Myocyte (in vitro differentiated cells): ENCODE results near the gene HOXD11. TPM values are rescaled to one million over a fixed set of nuclear protein-coding genes. Genes with fewer than 3 reads are reported as not detected.

Source experiments
- DNase-seq: peaks from one replicate; pipeline ENCODE4 v3.0.0-alpha.2; 2012; ENCODE audit warnings: low read depth
- polyA plus RNA-seq: library from polyadenylated mRNA; unstranded; fragments of >200 nt; gene quantifications from one replicate; pipeline ENCODE4 v1.2.1, GENCODE V29; 2012; ENCODE audit warnings: missing spikeins
- total RNA-seq: library from RNA; depleted of rRNA; stranded (reverse); fragments of >200 nt; gene quantifications from 2 replicates; pipeline ENCODE4 v1.2.3, GENCODE V29; 2014

The HOXD11 gene
- total RNA-seq, result not detected in 2 replicates
- polyA plus RNA-seq, result not detected

DNA sequence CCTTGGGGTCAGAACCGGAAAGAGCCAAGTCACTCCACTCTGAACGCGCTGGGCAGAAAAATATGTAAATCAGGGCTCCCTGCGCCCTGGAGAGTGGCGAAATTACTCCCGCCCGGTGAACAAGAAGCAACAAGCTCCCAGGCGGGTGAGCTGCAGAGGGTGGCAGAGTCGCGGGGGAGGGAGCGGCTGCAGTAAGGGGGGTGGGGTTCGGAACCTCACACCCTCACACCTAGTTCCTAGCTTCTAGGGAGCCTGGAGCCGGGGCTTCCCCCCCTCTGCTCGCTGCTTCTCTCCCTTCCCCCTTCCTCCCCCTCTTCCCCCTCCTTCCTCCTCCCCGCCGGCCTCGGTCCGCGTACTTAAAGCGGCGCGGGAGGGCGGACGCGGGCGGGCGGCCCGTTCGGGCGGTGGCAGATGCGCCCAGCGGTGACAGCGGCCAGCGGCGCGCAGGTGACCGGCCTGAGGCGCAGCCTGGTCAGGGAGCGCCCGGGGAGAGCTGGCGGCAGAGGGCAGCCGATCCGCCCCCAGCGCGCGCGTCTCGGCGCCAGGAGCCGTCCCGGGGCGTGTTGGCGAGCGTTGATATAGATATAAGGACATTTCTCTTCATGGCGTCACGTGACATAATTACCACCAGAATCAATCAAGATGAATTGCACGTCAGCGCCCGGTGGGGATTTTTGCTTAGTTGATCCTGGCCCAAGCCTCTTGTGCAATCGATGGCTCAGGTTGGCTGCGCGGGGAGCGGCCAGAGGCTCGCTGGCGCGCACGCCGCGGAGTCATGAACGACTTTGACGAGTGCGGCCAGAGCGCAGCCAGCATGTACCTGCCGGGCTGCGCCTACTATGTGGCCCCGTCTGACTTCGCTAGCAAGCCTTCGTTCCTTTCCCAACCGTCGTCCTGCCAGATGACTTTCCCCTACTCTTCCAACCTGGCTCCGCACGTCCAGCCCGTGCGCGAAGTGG lies at the start of gene HOXD11:
Gene HOXD11 (plus strand): TSS at position 700 of the 959 bp plus-strand sequence. CDS start 76 bp downstream, at position 776.
- DNase-seq, result no peak

DNA sequence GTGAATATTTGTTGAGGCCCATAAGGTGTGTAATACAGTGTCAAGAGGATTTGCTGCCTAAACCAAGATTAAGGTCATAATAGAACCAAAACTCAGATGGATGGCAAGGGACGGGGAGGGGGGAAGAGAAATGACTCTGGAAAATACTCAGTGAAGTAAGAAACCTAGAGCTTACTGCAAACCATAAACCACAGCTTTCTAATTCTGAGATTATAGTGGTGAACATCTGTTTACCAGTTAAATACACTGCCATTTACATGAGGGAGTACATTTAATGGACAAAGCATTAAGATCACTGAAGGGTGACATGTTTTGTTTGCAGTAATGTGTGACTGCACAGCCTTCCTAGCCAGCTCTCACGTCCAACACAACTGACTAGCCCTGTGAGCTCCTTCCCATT lies 43.1 kb upstream of the HOXD11 start:
- no peak for DNase-seq

DNA sequence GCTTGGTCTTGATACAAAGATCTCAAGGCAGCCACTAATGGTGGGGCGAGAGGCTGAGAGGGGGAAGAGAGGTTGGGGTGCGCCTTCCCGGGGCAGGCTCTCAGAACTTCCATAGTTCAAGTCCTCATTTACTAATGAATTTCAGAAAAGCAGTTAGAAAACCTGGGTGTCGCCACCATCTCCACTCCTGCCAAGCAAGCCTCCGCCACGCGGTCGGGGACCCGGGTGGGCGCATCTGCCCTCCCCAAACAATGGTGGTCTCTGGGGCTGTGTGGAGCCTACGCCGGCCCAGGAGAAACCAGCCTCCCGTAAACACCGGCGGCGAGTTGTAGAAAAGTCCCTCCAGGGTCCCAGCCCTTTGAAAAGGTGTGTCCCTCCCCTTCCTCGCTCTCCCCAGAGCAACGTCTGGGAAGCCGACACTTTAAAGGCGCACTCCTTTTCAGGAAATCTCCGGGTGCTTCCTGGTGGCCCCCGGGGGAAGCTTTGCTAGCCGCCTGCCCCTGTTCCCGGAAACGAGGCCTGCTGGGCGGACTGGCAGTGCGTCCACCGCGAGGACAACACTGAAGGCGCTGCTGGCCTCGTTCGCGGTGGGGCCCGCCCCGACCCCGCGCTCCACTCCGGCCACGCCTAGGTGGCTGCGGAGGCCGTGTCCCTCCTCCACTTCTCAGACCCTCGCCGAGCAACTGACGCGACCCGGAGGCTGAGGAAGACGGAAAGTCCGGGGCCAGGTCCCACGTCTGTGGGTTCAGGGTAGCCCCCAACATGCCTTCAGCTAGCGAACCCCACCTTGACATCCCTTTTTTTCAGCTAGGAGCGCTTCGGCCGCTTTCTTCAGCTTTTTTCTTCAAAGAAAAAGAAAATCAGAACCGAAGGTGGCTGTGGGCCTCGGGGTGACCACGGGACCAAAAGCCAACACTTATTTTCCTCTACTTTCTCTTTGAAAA lies 40.2 kb upstream of the HOXD11 start:
- no peak for DNase-seq

DNA sequence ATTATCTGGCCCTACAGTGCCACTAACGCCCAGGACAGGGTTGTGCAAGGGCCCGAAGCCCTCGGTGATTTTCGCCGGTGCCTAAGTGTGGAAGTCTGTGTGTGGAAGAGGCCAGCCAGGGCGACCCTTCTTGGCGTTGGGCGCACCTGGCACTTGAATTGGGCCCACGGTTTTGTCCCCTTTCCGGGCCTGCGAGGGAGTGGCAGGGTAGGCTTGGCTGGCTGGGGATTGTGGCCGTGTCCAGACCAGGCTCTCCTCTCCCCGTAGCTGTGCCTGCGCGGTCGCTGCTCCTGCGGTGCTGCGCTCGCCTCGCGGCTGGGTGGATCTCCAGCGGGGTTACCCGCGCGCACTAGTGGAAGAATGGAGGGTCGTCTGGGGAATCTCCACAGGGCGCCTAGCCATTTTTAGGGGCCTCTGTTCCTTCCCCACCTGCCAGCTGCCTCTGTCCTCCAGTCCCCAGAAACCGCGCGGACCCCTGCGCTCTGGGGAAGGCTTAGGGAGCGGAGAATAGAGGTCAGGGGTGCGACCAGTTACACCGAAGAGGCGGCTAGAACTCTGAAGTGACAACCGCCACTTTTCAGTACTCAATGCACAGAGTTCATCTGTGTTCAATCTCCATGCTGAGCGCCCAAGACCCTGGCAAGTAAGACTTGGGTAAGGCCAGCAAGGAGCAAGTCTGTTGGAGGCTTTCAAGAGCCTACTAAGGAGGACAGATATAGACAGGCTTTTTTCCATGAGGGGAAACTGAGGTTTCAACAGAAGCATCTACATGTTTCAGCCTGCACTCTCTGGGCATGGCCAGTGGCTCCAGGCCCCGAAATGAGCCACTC lies 39.3 kb upstream of the HOXD11 start:
- no peak for DNase-seq

DNA sequence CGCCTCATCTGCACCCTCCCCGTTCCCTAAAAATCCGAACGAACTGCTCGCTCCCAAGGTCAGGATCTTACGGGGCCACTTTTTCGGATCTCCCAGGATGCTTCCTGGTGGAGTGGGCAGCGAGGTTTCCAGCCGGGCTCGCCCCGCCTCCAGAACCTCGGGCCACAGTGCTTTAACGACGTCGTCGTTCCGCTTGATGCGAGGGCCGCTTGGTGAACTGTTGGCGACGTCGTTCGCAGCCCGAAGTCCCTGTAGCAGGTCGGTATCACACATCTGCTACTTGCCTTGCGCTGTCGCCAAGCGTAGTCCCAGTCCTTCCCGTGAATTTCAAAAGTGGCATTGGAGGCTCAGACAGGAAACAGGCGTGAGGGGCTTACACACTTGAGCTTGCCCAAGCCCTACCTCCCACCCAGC lies 38.7 kb upstream of the HOXD11 start:
- no peak for DNase-seq

DNA sequence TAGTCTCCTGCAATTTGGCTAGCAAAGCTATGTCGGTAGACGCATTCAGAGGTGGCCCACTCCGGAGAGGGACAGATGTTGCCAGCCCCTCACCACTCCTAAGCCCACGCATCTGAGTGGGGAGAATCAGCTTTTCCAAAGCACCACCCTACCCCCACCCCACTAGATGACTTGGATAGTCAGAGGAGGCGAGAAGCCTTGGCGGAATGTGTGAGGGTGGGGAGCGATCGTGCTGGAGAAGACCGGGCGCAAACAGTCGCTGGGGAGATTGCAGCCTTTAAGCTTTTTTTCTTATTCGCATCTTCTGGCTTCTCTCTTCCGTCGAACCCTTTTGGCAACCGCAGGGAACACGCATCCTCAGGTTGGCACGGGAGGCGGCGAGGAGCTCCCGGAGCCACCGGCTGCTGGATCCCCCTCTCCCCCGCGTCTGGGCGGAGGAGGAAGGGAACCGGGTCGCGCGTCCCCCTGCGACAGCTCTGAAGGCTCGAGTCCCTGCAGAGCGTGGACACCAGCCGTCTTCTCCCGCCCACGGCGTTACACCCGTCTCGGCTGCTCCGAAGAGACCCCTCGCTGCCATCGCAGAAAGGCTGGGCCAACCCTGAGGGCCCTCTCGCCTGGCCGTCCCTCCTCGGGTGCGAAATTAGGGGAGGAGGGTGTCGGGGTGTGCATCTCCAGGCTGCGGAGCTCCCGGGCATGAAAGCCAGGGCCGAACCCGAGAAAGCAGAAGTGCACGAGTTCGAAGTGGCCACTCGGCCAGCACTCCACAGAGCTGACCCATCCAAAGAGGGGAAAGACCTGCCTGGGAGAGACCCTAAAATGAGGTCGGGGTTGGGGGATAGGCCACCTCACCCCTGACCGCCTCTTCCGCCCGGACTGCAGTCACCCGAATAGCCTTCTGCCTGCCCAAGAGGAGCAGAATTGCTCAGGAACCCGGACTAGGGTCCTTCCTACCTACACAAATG lies 35.5 kb upstream of the HOXD11 start:
- DNase-seq, result no peak

DNA sequence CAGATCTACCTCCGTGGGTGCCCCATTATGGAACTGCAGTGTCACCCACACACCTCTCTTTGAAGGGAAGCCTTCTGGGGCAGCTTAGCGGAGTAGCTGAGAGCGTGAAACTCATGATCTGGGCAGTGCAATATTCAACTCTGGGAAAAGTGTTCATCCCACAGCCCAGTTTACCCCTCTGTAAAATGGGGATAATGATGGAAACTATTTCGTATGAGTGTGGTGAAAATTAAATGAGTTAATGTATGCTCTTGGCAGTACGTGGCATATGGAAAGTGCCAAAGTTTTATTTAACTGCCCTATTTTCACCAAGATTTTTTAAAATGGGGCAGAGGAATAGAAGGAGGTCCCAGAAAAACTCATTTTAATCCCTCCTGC lies 34.8 kb upstream of the HOXD11 start:
- DNase-seq, result no peak

DNA sequence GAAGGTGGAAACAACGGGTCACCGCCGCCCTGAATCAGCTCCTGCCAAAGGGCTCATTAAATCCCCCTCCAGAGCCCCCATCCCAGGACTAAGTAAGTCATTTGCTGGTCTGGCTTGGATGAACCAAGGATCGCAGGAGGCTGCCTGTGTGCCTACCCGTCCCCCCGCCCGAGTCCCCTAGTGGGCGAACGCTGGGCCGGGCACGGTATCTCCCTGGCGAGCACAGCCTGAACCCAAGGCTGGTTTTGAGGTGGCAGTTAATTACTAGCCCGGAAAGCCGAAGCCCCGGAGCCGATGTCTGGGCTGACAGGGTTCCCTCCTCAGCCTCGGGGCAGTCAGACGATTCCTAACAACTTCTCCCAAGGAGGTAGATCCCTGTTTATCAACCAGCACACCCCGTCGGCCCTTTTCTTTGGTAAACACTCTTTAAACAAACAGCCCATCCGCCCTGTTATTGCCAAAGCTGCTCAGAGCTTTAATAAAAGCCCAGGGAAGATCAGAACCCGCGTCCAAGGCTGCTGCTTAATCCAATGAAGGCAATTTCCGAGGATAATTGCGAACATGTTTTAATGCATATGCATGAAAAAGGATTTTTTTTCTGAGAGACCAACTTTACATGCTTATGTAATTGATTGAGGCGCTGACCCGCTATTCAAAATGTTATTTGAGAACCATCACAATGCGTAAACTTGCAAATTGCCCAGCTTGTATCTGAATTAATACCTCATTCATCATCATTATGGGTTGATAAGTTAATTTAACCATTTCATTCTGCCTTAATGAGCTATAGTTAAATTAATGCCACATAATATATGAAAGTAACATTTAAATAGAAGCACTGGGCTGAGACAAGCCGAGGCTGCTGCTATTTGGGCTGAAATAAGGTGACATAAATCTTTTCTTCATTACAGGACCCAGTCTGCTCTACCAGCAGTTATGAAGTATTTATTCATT lies 33.9 kb upstream of the HOXD11 start:
- DNase-seq, result no peak

DNA sequence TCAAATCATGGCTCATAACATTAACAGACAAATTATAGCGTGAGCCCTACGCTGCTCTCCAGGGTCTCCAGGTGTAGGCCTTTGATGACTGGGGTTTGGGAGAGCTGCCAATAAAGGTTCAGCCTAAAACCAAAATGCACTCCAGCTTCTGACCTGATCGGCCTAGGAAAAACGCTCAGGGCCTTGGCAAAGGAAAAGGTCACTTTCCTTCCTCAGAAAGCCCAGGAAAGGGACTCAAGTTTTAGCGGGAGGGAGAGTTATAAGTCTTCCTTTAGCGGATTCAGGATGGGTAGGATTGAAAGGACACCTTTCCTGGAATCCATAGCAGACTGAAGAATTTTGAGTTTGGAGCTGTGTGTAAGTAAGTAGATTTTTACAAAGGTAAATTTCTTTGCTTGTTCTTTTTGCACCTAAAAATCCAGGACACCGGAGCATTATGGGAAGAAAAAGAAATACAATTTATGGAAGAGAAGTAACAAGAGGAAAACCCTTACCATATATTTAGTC lies 32.1 kb upstream of the HOXD11 start:
- no peak for DNase-seq

DNA sequence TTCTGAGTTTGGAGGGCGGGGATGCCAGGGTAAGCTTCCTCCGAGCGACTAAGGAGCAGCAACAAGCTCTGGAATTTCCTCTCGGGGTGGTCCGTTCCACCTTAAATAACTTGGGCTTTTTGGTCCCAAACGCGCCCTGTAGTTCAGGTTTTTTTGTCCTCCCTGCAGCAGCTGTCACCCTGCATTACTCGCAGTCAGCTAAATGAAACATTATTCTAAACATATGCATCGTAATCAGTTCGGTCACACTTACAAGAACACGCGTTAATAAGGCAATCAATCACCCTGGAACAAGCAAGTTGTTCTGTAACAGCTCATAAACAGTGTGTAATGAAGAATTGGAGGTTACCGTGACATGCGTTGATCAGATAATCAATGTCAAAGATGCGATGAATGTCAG lies 31.6 kb upstream of the HOXD11 start:
- no peak for DNase-seq

DNA sequence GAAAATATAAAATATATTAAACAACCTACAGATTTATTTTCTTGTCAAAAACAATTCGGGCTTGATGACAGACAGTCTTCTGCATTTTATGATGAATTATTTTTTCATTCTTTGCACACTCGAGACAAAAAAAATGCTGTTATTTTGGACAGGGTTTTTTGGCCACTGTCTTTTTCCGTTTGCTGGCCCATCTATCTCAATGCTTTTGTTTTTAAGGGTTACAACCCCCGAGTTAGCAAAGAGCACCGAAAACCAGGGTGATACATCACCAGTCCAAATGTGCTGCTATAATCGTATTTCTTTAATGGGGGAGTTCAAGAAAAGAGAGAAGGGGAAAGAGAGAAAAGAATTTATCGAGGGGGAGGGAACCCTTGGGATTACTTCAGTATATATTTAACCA lies 31.0 kb upstream of the HOXD11 start:
- no peak for DNase-seq

DNA sequence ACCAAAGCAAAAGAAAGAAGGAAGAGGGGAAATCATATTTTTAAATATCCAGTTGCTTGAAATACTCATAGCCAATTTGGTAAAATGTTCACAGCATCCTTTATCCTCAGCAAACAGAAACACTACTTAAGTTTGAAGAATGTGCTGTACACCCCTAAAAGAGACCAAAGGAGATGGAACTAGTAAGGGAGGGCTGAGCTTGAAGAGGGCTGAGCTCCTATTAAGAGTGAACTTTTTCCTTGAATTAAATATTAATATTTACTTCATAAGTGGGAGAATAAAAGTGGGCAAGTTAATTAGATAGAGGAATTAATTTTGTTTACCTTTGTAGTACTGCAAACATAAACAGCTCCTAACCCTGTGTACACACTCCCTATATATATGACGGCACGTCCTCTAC lies 30.3 kb upstream of the HOXD11 start:
- DNase-seq, result no peak

DNA sequence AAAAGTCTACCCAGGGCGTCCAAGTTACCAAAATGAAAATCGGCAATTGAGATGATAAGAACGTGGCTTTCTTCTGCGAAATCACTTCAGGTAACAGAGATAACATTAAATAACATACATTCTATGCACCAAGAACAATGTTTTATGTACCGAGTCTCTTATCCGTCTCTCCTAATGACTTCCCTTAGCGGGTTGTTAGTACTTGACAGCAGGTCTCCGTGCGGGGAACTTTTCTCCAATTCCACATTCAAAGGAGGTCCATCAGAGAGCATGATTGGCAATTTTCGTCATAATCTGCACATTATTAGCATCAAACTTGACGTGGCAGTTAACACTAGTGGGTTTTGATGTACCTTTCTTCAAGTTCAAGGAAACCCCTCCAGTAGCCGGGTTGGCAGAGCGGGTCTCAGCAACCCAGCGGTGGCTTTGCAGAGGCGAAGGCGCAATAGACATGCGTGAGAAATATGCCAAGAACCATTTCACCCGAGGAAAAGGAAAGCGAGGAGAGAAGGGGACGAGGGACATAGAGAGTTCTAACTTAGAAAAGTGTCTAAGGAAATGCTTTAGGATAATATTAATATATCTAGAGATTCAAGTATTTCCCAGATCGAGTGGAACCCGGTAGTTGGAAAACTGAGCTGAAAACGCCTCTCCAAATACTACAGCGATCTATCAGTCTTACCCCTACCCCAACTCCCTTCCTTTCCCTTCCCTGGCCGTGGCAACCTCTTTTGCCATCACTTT lies 28.4 kb upstream of the HOXD11 start:
- no peak for DNase-seq

DNA sequence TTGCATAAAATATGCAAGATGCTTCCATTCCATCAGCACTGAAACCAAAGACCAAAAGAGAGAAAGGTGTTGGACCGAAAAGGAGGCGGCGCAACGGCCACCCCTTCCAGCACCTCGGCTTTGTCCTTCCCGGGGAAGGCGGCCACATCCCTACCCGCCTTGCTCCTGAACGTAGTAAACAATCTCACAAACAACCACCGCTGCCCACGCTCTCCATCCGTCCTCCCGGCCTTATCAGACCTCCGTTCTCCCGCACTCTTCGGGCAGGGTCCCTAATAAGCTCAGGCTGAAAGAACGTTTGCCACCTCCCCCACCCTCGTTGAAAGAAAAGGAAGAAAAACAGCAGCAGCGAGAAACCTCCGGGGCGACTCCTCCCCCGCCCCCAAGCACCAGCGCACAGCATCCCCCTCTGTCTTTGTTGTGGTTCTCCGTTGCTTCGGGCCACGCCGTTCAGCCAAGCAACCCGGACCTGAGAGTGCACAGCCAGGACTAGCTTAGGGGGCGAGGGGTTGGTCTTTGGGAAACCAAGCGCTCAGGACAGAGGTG lies 27.7 kb upstream of the HOXD11 start:
- DNase-seq, result no peak

DNA sequence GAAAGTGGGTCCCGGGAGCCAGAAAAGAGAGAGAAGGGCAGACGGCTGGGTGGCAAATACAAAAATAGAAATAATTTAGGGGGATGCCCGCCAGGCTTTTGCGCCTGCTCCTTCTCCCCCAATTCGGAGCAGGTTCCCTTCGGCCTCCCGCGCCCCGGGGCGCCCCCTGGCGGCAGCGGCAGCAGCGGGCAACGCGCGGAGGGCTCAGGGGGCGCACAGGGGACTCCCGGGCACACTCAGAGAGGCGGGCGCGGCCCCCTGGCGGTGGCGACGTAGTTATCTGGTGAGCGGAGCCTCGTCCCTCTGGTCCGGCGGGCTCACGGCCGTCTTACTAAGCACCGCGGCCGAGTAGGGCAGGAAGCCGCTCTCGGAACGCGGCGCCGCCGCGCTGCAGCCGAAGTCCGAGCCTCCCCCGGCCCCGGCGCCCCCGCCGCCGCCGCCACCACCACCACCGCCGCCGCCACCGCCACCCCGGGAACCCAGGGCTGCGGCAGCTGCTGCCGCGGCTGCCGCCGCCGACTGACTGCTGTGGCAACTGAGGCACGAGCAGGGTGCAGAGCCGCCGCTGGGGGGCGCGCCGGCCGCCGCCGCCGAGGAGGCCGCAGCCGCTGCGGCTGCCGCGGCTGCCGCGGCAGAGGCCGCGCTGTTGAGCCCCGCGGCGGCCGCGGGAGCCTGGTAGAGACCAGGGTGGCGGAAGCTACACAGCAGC lies 27.1 kb upstream of the HOXD11 start:
- peak; percentile 42 for DNase-seq

DNA sequence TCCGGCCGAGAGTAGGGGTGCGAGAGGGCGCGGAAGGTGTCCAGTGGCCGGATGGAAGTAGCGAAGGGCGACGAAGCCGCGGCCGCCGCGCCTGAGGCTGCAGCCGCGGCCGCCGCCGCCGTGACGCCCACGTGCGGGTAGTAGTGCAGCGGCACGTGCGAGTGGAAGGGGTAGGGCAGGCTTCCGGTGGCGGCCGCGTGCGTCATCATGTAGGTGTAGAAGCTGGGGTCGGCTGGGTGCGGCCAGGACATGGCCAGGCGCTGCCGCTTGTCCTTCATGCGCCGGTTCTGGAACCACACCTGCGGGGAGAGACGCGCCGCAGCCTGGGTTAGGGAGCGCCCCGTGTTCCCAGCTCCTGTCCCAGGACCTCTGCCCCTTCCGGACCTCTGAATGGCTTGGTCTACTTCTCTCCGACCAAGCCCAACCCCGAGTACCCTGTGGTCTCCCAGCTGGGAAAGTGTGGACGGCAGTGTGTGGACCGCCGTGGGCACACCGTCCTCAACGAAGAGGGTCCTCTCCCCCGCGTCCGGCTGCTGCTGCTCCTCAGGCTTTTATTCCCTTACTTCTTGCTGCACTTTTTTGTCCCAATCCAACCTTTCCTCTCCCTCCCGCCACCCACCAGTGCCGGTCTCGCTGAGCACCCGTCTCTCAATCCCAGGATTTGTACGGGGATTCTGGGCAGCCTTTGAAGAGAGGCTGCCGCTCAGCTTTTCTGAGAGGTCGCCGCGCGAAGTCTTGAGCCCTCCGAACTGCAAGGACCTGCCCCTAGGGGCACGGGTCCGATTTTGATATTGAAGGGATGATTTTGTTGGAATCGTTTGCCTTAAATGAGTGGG lies 26.3 kb upstream of the HOXD11 start:
- DNase-seq, result no peak
